Anterior cingulate cortex (tissue), 58 donors: ENCODE data around the gene TMEM221.

Source experiments
- DNase-seq, 58 donors: peaks; one replicate each; lab custom pipeline; 2025; lab: John Stamatoyannopoulos, UW

Gene TMEM221

GRCh38 chr19:17414097-17414496, 34.4 kb downstream of the TMEM221 start:
- no peak for DNase-seq

DNA sequence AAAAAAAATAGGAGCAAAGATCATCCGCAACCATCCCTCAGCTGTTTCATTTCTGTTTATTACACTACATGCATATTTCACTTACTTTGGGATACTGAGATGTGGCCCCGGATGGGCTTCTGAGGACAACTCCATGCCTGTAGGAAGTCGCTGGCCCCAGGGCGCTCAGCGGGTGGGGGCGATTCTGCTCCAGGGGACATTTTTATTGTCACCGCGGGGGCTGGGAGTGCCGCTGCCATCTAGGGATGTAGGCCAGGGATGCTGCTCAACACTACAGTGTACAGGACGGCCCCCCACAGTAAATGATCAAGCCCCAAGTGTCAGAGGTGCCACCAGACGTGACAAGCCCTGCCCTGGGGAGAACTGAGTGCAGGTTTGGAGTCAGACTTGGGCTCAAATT, 36.7 kb downstream of the TMEM221 start:
- no peak for DNase-seq

GRCh38 chr19:17409990-17410389, 38.5 kb downstream of the TMEM221 start:
- no peak for DNase-seq

- DNase-seq: no peak
Measured at GRCh38 chr19:17406887-17407196, 41.6 kb downstream of the TMEM221 start.

- DNase-seq: peak in 8 of 58 donors; percentile 1 to 42 (median 14)
Measured at GRCh38 chr19:17406046-17406886, 42.2 kb downstream of the TMEM221 start.

- peak in 29 of 58 donors; percentile 5 to 75 (median 28) for DNase-seq
Measured at GRCh38 chr19:17405250-17406045, 43.0 kb downstream of the TMEM221 start, which contains the start of gene BST2. TSS of gene BST2 (minus strand) at chr19:17405630. CDS start at chr19:17405575, 55 bp downstream.

DNA sequence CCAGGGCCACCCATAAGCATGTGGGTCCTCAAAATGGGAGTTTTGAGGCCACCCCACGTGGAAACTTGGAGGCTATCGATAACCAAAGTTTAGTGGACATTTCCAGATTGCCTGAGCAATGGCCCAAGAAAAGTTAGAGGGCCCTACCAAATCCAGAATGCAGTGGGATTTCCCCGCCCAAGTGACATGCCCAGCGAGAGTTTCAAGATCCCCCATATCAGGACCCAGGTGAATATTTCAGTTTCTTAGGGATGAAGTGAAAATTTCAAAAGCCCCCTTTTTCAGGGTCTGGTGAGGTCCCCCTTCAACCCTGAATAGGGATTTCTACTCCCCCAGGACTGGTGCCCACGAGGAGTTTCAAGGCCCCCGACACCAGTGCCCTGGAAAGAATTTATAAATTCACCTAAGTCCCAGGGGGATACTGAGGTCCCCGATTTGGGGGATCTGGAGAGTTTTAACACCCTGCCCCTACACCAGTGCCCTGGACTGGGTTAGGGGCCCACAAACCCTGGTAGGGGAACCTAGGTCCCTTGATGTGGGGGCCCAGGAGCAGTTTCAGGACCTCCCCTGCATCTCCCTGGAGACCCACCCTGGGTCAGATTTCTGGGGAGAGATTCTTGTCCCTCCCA, 43.7 kb downstream of the TMEM221 start:
- DNase-seq: no peak

- DNase-seq: no peak
Measured at GRCh38 chr19:17404015-17404414, 44.5 kb downstream of the TMEM221 start.

- DNase-seq: peak in 4 of 58 donors; percentile 1 to 36 (median 22)
Measured at GRCh38 chr19:17402982-17403855, 45.2 kb downstream of the TMEM221 start.

- no peak for DNase-seq
Measured at GRCh38 chr19:17401628-17402027, 46.8 kb downstream of the TMEM221 start.

DNA sequence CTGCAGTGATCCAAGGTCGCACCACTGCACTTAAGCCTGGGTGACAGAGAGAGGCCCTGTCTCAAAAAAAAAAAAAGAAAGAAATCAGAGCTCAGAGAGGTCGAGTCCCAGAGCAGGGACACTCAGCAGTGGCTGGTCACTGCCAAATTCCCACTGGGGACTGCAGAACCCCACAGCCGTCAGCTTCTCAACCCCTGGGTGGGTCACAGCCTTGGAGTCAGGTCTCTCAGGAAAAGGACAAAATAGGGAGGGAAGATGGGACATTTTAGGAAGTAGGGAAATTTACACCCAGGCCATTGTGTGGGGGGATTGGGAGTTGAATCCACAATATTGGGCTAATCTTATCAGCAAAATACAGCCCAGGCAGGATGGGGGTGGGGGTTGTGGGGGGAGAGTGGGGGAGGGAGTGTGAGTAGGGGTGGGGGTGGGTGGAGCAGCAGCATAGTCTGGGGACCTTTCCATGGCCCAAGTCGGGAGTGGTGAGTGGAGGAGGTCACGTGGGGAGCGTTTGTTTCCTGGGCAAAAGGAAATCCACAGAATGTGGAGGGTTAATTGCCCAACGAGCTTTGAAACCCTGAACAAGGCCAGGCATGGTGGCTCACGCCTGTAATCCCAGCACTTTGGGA, 49.5 kb downstream of the TMEM221 start:
- no peak for DNase-seq

GRCh38 chr19:17394891-17395415, 53.5 kb downstream of the TMEM221 start:
- DNase-seq: peak in 7 of 58 donors; percentile 3 to 30 (median 8)

DNA sequence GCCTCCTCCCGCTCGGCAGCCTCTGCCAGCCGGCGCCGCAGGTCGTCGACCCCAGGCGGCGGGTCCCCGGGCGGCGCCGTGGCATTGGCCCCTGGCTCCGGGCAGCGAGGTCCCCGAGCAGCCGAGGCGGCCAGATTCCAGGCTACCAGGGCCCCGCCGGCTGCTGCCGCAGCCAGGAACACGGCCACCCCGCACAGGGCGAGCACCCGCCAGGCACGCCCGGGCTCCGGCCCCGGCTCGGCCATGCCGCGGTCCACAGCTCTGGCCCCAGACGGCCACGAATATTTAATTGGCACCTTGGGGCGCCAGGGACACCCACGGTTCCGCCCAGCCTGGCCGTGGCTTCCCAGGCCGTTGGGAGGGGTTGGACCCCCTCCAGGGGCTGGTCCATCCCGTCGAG, 54.6 kb downstream of the TMEM221 start, which contains the start of gene CCDC194:
TSS of gene CCDC194 (minus strand) at position 283 of the 400 bp plus-strand sequence. CDS start at position 245, 38 bp downstream.
- DNase-seq: no peak

GRCh38 chr19:17393002-17393401, 55.5 kb downstream of the TMEM221 start:
- DNase-seq: no peak

- peak in 5 of 58 donors; percentile 0 to 10 (median 6) for DNase-seq
Measured at GRCh38 chr19:17391371-17392151, 56.9 kb downstream of the TMEM221 start.

GRCh38 chr19:17390665-17391370, 57.6 kb downstream of the TMEM221 start:
- DNase-seq: peak; percentile 9 to 90 (median 78)

DNA sequence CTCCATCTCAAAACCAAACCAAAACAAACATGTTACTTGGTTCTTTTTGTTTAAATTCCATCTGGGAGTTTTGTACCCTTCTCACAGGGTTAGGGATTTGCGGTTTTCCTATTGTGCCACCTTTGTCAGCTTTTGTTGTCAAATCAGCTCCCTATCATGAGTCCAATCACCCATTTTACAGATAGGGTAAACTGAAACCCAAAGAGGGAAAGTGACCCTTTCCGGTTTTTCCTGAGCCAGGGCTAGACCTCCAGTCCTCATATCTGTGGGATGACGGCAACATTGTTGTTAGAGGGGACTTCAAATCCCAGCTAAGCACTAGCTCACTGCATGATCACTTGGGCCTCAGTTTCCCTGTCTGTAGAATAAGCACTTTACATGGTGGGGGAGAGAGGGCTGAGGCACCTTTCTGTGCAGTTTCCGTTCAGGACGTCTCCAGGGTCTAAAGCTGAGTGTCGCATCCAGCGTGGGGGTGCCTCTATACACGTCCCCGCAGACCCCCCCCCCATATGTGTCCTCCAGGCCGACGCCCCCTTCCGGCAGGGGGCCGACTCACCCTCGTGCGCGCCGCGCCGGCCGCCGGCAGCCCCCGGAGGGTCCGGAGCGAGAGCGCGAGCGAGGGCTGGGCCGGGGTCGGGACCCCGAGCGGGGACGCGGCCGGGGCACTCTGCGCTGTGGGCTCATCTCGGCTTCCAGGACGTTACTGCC, 58.4 kb downstream of the TMEM221 start:
- DNase-seq: no peak
